Psoas muscle (tissue), 8 donors: ENCODE measurements around the gene HAL. TPM values are rescaled to one million over a fixed set of nuclear protein-coding genes. Genes with fewer than 3 reads are reported as not detected.

Source experiments
- ATAC-seq, 4 donors: fragments of 200-7000 bp; cut with Tn5 transposase; one replicate each; pipeline ENCODE4 v1.9.1; 2020; ENCODE audit warnings: moderate library complexity in 3 of 4, mild to moderate bottlenecking in 2 of 4
- DNase-seq, 2 donors: peaks; one replicate each; pipeline ENCODE4 v3.0.0-alpha.2; 2020
- H3K27ac ChIP-seq: fragments of 200-600 bp; one replicate; pipeline ENCODE4 v1.8.0; 2022
- H3K27me3 ChIP-seq, 3 donors: fragments of 200-600 bp in 1 of 3; one replicate each; pipeline versions ENCODE4 v1.6.1 to v1.8.0; 2013 to 2022; ENCODE audit warnings: low read length in 2 of 3, mild to moderate bottlenecking in 2 of 3, moderate library complexity in 1 of 3; ENCODE audit not compliant: insufficient read depth in 3 of 3
- H3K36me3 ChIP-seq, 2 donors: fragments of 200-600 bp in 1 of 2; one replicate each; pipeline versions ENCODE4 v1.6.1 to v1.8.0; 2013 to 2022; ENCODE audit warnings: low read depth in 1 of 2, mild to moderate bottlenecking in 1 of 2, moderate library complexity in 1 of 2; ENCODE audit not compliant: insufficient read depth in 1 of 2
- H3K4me1 ChIP-seq: fragments of 200-600 bp; one replicate; pipeline ENCODE4 v1.8.0; 2022
- H3K4me3 ChIP-seq: fragments of 200-600 bp; one replicate; pipeline ENCODE4 v1.8.0; 2022; ENCODE audit warnings: mild to moderate bottlenecking
- H3K9me3 ChIP-seq: fragments of 200-600 bp; one replicate; pipeline ENCODE4 v1.8.0; 2022
- whole genome bisulfite sequencing, 3 donors: extraction: QIAGEN DNeasy Blood & Tissue Kit; methylation state at CpG; one replicate each; pipeline versions ENCODE4 v1.1.6 to v1.1.7; 2013; 5-methylcytosine and 5-hydroxymethylcytosine counted together
- intact Hi-C, 2 donors: fragments of 100-400 bp; cut with DNase I; formaldehyde crosslinking; loops; one replicate each; pipeline versions ENCODE4 v1.11.0 to v1.14.2; 2022
- polyA plus RNA-seq, 3 donors: library from polyadenylated mRNA; stranded (reverse); fragments of 200-250 nt; gene quantifications; one replicate each; pipeline ENCODE4 v1.2.3, GENCODE V29; 2013
- total RNA-seq, 4 donors: library from RNA; stranded (reverse); fragmentation: NEBNext Ultra II Directional in 2 of 4; extraction: Animal tissue kit (Norgen Biotek cat#: 25700) in 2 of 4; gene quantifications; one replicate each; pipeline versions ENCODE4 v1.2.1 to v1.2.4, GENCODE V29; 2021 to 2023
- TF ChIP-seq, protein P1 (sequence below): fragments of 200-600 bp; IDR thresholded peaks from one replicate; pipeline ENCODE4 v1.8.0; 2022; ENCODE audit warnings: antibody characterized with exemption
- donor health status: healthy with polysubstance abuse.
- donor health status: DM: no; HTN: no; CAD: no; lungs with moderate emphysema.
- donor health status: Bipolar disorder and iron deficiency.
- donor health status: healthy.
- donor health status: DM: yes; HTN: yes; CAD: no.
- donor health status: DM: no; HTN: no; CAD: no.
- donor health status: DM: no; HTN: no; CAD: no.
- donor health status: DM: yes; HTN: yes; CAD: no.

The HAL gene
- total and polyA plus RNA-seq, 7 donors, result 0.04 to 0.34 (median 0.10) TPM; not detected in 2

DNA sequence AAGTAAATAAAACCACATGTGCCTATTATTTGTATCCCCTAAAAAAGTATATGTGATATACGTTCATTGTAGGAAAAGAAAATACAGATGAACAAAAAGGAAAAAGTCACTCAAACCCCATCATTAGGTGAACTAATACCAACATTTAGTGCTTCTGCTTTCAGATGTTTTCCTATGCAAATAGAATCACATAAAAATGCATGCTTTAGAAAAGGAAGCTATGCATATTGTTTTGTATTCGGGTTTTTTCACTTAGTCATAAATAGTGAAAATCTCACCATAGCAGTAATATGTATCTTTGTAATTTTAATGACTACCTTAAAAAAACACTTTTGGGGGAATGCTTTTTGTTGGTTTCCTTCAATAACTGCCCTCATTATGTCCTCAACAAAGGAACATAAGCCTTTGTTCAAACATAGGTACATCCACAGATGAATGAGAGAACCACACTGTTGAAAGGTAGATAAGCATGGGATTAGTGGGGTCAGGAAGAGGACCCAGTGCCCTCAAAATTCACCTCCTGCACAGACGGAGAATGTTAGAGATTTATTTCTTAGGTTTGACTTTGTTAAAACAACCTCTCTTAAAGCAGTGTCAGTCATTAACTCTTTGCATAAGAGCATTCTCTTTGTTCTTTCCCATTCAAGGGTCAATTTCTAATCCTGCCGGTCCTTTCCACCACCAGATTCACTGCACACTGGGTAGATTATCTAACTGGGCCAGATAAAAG is 46.5 kb downstream of the HAL start:
- Histone ChIP-seq H3K36me3 (no peaks in the 10 kb centered on the region), H3K27ac (no peak overlapping the region), H3K27me3 (no peaks in the 10 kb centered on the region), H3K4me3 (no peak overlapping the region), H3K4me1 (no peaks in the 10 kb centered on the region), H3K9me3 (no peaks in the 10 kb centered on the region)
- no peak for DNase-seq
- ATAC-seq, result no peak
- TF ChIP-seq, protein P1, sequence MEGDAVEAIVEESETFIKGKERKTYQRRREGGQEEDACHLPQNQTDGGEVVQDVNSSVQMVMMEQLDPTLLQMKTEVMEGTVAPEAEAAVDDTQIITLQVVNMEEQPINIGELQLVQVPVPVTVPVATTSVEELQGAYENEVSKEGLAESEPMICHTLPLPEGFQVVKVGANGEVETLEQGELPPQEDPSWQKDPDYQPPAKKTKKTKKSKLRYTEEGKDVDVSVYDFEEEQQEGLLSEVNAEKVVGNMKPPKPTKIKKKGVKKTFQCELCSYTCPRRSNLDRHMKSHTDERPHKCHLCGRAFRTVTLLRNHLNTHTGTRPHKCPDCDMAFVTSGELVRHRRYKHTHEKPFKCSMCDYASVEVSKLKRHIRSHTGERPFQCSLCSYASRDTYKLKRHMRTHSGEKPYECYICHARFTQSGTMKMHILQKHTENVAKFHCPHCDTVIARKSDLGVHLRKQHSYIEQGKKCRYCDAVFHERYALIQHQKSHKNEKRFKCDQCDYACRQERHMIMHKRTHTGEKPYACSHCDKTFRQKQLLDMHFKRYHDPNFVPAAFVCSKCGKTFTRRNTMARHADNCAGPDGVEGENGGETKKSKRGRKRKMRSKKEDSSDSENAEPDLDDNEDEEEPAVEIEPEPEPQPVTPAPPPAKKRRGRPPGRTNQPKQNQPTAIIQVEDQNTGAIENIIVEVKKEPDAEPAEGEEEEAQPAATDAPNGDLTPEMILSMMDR, result no peak
- intact Hi-C loops, result loop anchor here in 1 of 2 donors (10.0 kb wide), 1 partner anchor 85 kb away; no protein-coding TSS in a partner anchor
- WGBS, 3 donors, result 53 to 59% (median 55%) methylated on average over 4 of the region's 4 CpGs

DNA sequence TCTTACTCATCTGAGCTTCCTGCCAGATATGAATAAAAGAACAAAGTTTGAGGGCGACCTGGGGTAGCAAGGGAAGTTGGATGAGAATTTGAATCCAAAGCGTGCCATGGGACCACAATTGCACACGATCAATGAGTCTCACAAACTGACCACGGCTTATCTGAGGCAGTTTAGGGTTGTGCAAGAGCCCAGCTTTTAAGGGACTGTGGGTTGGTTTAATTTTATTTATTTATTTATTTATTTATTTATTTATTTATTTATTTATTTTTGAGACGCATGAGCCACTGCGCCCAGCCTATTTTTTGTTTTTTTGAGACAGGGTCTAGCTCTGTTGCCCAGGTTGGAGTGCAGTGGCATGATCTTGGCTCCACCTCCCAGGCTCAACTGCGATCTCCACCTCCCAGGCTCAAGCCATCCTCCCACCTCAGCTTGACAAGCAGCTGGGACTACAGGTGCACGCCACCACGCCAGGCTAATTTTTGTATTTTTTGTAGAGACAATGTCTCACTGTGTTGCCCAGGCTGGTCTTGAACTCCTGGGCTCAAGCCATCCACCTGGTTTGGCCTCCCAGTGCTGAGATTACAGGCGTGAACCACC is 51.9 kb downstream of the HAL start:
- no peak overlapping the region for H3K27ac ChIP-seq
- no peaks in the 10 kb centered on the region for H3K36me3 ChIP-seq
- TF ChIP-seq, protein P1, result no peak
- 81 to 93% (median 92%) methylated on average over 10 of the region's 10 CpGs for WGBS, 3 donors
- H3K9me3 ChIP-seq, result no peaks in the 10 kb centered on the region
- H3K4me1 ChIP-seq, result no peaks in the 10 kb centered on the region
- no peak overlapping the region for H3K4me3 ChIP-seq
- intact Hi-C loops, result loop anchor here in 1 of 2 donors (10.0 kb wide), 1 partner anchor 79 kb away; no protein-coding TSS in a partner anchor
- no peaks in the 10 kb centered on the region for H3K27me3 ChIP-seq
- ATAC-seq (no peak), DNase-seq (no peak)

DNA sequence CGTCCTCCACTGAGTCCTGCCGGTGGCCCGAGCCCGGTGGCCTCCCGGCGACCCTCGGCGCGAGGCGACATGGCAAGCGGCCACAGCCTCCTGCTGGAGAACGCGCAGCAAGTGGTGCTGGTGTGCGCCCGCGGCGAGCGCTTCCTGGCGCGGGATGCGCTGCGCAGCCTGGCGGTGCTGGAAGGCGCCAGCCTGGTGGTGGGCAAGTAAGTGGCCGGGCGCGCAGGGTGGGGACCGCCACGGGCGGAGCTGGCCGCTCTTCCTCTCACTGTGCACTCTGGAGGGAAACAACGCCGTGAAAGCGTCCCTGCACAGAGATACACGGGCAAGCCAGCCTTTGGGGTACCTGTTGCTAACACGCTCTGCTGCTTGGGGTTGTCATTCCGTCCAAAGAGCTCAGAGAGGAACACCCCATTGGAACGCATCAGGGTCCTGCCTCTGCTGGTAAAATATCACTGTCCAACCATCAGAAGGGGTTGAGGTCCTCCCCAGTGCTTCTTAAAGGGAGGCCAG is 52.8 kb downstream of the HAL start, which contains the start of gene AMDHD1:
AMDHD1 (plus strand) TSS at position 2 of the 513 bp plus-strand sequence; CDS start at position 70, 68 bp downstream.
- Histone ChIP-seq H3K36me3 (no peaks in the 10 kb centered on the region), H3K4me1 (no peaks in the 10 kb centered on the region), H3K4me3 (peak within 1 kb of the TSS; percentile 97), H3K9me3 (no peaks in the 10 kb centered on the region), H3K27ac (peak within 1 kb of the TSS; percentile 76), H3K27me3 (no peaks in the 10 kb centered on the region)
- intact Hi-C loops, result loop anchor here in 1 of 2 donors (10.0 kb wide), 1 partner anchor 79 kb away; no protein-coding TSS in a partner anchor
- DNase-seq, result peak; percentile 61 to 73
- TF ChIP-seq, protein P1, result peak; percentile 23
- 0 to 1% (median 1%) methylated on average over 35 to 38 of the region's 38 CpGs for WGBS, 3 donors
- peak; percentile 78 to 82 (median 80) for ATAC-seq

DNA sequence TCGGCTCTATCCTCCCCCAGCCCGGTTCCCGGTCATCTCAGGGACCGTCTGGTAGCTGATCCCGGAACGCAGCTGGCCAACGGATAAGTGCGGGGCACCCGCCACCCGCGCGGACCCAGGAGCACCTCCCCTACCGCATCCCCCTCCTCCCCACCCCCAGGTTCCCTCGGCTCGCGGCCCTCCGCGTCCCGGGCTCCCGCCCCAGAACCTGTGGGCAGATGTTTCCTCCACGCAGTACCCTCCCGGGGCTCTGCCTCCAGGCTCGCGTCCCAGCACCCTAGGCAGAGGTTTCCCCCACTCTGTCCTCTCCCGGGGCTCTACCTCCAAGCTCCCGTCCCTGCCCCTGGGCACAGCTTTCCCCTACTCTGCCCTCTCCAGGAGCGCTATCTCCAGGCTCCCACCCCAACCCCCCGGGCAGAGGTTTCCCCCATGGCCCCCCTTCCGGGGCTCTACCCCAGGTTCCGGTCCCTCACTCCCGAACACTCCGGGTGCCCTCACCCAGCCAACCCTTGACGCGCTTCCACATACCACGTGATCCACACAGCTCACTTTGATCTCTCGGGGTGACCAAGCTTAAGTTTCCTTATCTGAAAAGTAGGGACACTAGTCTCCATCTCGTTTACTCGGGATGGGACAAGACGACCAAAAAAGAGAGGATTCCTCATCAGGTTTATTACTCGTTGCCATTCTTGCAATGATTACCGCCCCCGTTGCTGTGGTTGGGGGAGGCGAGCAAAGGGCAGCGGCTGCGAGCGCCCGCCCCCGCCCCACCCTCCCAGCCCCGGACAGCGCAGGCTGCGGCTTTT is 53.4 kb downstream of the HAL start, which contains the start of gene CCDC38:
CCDC38 (minus strand) TSS at position 91 of the 806 bp plus-strand sequence. CDS start 6,105 bp downstream, outside the sequence.
- TF ChIP-seq, protein P1, result no peak
- H3K4me1 ChIP-seq, result no peaks in the 10 kb centered on the region
- ATAC-seq (peak; percentile 96 to 99 (median 99)), DNase-seq (peak; percentile 81 to 91)
- H3K27me3 ChIP-seq, result no peaks in the 10 kb centered on the region
- H3K4me3 ChIP-seq, result peak within 1 kb of the TSS; percentile 97
- H3K36me3 ChIP-seq, result no peaks in the 10 kb centered on the region
- 0% methylated on average over 44 to 51 of the region's 51 CpGs for WGBS, 3 donors
- H3K27ac ChIP-seq, result peak within 1 kb of the TSS; percentile 76
- H3K9me3 ChIP-seq, result no peaks in the 10 kb centered on the region
- intact Hi-C loops, result loop anchor here in 1 of 2 donors (10.0 kb wide), 1 partner anchor 78 kb away; no protein-coding TSS in a partner anchor
